LNCAP (cell line): ENCODE results near the gene CADM1.
A peak's percentile ranks its signal among the peaks of the same experiment; 100 is the strongest.

Source experiments
- TF ChIP-seq, protein P1 (sequence below): fragments of 450-650 bp; IDR thresholded peaks from 2 replicates; pipeline ENCODE4 v1.5.1; 2017; ENCODE audit warnings: mild to moderate bottlenecking

CADM1 gene

GRCh38 chr11:115222218-115222862, 281.9 kb downstream of the CADM1 start:
- TF ChIP-seq, protein P1, sequence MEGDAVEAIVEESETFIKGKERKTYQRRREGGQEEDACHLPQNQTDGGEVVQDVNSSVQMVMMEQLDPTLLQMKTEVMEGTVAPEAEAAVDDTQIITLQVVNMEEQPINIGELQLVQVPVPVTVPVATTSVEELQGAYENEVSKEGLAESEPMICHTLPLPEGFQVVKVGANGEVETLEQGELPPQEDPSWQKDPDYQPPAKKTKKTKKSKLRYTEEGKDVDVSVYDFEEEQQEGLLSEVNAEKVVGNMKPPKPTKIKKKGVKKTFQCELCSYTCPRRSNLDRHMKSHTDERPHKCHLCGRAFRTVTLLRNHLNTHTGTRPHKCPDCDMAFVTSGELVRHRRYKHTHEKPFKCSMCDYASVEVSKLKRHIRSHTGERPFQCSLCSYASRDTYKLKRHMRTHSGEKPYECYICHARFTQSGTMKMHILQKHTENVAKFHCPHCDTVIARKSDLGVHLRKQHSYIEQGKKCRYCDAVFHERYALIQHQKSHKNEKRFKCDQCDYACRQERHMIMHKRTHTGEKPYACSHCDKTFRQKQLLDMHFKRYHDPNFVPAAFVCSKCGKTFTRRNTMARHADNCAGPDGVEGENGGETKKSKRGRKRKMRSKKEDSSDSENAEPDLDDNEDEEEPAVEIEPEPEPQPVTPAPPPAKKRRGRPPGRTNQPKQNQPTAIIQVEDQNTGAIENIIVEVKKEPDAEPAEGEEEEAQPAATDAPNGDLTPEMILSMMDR = no peak

DNA sequence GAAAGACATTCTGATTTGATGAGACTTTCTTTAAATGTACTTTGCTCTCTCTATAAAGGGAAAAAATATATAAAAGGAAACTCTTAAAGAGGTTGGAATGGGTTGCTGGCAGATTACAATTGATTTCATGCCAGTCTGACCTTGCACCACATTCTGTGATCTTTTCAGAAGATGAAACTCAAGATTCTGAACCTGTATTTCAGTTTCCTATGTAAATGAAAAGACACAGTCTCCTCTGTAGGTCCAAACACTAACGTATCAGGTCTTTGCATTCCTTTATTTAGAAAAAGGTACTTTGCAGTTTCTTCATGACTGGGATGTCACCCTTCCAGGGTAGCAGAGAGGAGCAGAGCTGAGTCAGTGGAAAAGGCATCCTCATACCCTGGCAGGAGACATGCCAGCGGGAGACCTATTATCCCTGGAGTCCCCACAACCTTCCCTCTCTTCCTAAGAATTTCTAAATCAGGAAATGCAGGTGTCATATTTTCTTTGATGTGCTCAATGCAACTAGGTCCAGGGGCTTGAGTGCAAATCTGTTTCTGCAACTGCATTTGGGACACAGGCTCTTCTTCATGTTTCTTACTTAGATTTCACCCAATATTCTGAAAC, 282.6 kb downstream of the CADM1 start:
- TF ChIP-seq, protein P1 = no peak

- TF ChIP-seq, protein P1 = no peak
Measured at GRCh38 chr11:115220911-115221310, 283.3 kb downstream of the CADM1 start.

DNA sequence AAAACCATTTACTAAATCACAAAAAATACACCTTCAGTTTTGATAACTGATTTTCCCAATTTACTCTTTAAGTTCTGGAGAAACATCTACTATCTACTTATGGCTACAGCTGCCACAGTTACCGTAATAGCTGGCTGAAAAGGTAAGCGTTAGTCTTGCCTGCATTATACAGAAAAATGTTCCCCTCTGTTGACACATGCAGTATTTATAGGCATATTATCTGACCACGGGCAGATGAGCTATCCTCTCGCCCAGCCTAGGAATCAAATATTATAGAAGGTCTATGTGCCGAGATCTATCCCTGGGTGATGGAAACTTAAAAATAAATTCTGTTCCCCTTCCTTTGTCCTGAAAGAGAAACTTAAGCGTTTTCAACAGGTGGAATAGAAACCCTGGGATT, 283.8 kb downstream of the CADM1 start:
- TF ChIP-seq, protein P1 = no peak

- TF ChIP-seq, protein P1 = no peak
Measured at GRCh38 chr11:115219376-115219775, 284.8 kb downstream of the CADM1 start.

GRCh38 chr11:115217726-115218311, 286.4 kb downstream of the CADM1 start:
- TF ChIP-seq, protein P1 = no peak

DNA sequence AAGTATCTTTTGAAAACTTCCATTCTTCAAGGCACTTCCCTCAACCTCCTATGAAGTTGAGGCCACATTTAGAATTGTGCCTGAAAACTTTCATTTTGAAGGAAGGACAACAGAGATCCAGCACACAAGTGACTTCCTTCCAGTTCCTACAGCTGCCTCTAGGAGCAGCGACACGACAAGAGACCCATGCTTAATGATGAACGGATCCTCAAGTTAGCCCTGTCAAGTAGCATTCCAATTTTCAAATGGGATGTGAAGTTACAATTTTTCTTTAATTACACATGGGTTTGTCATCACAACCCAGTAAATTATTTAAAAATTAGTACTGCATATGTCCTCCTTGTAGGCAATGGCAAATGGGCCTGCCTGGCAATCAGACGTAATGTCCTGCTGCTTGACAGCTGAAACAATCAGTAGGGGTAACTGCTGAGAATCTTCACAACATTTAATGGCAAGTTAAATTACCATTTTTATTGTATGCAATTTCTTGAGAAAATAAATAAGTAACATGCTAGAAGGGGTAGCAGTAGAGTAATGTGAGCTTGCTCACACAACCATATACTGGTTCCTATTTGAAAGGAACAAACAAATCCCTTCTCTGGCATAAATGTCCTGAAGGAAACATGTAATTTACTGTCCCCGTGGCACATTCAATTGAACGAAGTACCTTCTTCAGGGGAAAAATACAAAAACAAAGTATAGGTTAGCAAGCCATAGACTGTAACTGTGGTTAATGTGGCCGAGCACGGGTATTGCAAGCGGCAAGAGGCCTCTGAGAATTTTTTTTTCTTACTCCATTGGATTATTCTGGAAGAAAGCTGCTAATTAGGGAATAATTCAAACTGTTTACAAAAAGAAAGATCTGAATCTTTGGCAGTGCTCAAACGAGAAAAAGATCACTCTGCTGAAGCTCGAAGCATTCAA, 288.3 kb downstream of the CADM1 start:
- TF ChIP-seq, protein P1 = 0 out of 2 replicates have a peak, but pooled peaks have one; percentile 8
